ENCODE data around the gene CEMIP. TPM values are rescaled to one million over a fixed set of nuclear protein-coding genes. Genes with fewer than 3 reads are reported as not detected.

The CEMIP gene
- total and polyA plus RNA-seq, 2 of the 8 experiments (the other 6 are each of a cell fraction or from before 2014, with no cell fraction given) = 0.11 to 0.60 TPM

- TF ChIP-seq CHD7 (IDR thresholded peaks at IDR 0.05; ENCODE audit: insufficient replicate concordance, low read length) (no peak), SRF (IDR thresholded peaks at IDR 0.05; ENCODE audit: low read depth, low read length) (no peak), CBX5 (IDR thresholded peaks at IDR 0.05; ENCODE audit: low read depth, low read length) (no peak), GTF2F1 (IDR thresholded peaks at IDR 0.05; ENCODE audit: borderline replicate concordance, low read depth, low read length) (no peak), EP300 (IDR thresholded peaks at IDR 0.05; ENCODE audit: borderline replicate concordance in 1 of 2, low read depth in 2 of 2, low read length in 2 of 2) (no peak), SIX5 (IDR thresholded peaks at IDR 0.05; ENCODE audit: low read depth, low read length) (no peak)
These were observed 161.7 kb downstream of the CEMIP start (continued) for GRCh38 chr15:80940851-80941250.
